GM12872 (cell line): ENCODE results near the gene MARK3.

ENCODE experiments used
- TF ChIP-seq, protein P1 (sequence below): IDR thresholded peaks from 3 replicates; pipeline ENCODE4 v1.5.1; 2011; ENCODE audit warnings: low read depth, mild to moderate bottlenecking, low read length, moderate library complexity; ENCODE audit not compliant: insufficient read depth

MARK3 gene

DNA sequence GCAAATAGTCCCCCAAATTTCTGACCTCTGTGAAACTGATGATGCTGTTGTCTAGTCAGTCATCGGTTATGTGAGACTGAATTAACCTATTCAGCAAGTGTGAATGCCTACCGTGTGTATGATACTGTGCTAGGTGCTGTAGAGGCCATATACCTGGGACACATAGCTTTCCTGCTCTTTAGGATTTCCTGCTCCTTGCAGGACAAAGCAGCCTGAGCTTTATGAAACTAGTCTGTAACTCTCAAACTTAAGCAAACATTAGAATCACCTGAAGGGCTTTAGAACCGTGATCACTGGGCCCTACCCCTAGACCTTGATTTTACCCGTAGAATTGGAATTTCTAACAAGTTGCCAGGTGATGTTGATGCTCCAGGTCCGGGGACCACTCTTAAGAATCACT, 6.9 kb downstream of the MARK3 start:
- TF ChIP-seq, protein P1, sequence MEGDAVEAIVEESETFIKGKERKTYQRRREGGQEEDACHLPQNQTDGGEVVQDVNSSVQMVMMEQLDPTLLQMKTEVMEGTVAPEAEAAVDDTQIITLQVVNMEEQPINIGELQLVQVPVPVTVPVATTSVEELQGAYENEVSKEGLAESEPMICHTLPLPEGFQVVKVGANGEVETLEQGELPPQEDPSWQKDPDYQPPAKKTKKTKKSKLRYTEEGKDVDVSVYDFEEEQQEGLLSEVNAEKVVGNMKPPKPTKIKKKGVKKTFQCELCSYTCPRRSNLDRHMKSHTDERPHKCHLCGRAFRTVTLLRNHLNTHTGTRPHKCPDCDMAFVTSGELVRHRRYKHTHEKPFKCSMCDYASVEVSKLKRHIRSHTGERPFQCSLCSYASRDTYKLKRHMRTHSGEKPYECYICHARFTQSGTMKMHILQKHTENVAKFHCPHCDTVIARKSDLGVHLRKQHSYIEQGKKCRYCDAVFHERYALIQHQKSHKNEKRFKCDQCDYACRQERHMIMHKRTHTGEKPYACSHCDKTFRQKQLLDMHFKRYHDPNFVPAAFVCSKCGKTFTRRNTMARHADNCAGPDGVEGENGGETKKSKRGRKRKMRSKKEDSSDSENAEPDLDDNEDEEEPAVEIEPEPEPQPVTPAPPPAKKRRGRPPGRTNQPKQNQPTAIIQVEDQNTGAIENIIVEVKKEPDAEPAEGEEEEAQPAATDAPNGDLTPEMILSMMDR = no peak

DNA sequence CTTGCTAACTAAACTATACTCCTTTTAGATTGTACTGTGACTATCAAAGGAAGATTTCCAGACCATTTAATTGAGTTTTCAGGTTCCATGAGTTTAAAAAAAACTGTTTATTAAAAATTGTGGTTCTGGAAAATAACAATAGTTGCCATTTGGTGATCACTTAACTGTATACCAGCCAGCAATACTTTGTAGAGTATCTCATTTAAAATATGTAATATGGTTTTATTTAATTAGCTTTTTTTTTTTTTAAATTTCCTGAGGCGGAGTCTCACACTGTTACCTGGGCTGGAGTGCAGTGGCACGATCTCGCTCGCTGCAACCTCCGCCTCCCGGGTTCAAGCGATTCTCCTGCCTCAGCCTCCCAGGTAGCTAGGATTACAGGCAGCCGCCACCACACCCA, 7.4 kb downstream of the MARK3 start:
- TF ChIP-seq, protein P1 = no peak

DNA sequence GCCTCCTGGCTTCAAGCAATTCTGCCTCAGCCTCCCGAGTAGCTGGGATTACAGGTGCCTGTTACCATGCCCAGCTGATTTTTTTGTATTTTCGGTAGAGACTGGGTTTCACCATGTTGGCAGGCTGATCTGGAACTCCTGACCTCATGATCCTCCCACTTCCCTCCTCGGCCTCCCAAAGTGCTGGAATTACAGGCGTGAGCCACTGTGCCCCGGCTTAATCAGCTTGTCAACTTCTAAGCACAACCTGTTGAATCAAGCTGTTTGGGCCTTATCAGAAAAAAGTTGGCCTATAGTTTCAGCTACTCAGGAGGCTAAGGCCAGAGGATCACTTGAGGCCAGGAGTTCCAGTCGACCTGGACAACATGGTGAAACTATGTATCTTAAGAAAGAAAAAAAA, 7.9 kb downstream of the MARK3 start:
- TF ChIP-seq, protein P1 = no peak

DNA sequence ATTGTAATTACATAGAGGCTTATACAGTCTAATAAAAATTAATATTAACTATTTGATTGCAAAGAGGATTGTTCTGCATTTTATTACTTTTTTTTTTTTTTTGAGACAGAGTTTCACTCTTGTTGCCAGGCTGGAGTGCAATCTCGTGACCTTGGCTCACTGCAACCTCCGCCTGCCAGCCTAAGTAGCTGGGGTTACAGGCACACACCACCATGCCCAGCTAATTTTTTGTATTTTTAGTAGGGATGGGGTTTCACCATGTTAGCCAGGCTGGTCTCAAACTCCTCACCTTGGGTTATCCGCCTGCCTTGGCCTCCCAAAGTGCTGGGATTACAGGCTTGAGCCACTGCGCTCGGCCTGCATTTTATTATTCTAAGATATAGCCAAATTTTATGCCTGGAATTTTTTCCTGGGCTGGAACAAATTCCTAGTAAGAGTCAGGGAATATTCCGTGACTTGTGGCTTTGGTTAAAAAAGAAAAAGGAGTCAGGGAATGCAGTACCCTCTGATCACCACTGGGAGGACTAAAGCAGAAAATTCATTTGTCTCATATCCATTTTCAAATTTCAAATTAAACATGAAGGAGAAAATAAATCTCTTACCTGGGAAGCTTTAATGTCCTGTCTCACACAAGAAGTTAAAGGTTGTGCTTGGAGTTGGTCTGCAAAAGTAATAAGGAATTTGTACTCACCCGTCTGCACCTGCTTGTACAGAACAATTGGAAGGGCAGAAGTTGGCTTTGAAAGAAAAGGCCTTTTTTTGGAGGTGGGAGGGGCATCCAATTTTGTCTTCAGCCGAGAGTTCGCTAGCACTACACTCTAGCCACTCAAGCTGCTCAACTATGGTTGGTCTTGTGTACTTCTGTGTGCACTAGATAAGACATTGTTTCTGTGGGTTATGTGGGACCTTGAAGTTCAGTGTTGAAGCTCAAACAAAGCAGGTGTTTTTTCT, 8.7 kb downstream of the MARK3 start:
- TF ChIP-seq, protein P1 = peak; percentile 74

DNA sequence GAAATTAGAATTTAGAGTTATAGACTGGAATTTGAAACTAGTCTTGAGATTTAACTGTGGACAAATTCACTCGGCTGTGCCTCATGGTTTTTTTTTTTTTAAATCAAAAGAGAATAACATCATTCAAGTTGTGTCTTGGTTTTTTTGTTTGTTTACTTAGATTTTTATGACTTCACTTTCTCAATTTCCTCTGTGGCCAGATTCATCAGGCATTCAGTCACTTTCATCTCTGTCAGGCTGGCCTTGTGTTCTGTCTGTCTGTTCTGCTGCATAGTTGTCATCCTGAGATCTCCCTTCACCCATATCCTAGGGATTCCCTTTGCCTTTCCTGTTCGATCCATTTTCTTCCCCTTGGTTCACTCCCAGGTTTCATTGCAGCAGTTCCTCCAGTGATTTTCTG, 10.0 kb downstream of the MARK3 start:
- TF ChIP-seq, protein P1 = no peak

DNA sequence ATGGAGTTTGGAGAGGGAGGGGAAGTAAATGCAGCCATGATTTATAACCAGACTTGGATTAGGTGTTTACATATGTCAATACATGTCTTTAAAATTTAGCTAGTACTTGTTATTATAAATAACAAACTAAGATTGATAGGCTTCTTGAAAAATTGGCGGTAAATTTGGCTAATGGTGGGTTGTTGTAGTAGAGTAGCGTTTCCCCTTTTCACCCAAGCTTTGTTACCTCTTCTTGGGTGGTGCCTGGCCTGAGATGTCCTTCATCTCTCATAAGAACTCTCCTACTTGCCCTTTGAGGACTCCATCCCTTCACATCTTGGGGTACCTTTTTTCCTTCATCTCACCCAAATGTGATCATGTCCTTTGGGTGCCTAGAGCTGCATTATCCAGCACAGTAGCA, 11.2 kb downstream of the MARK3 start:
- TF ChIP-seq, protein P1 = no peak

DNA sequence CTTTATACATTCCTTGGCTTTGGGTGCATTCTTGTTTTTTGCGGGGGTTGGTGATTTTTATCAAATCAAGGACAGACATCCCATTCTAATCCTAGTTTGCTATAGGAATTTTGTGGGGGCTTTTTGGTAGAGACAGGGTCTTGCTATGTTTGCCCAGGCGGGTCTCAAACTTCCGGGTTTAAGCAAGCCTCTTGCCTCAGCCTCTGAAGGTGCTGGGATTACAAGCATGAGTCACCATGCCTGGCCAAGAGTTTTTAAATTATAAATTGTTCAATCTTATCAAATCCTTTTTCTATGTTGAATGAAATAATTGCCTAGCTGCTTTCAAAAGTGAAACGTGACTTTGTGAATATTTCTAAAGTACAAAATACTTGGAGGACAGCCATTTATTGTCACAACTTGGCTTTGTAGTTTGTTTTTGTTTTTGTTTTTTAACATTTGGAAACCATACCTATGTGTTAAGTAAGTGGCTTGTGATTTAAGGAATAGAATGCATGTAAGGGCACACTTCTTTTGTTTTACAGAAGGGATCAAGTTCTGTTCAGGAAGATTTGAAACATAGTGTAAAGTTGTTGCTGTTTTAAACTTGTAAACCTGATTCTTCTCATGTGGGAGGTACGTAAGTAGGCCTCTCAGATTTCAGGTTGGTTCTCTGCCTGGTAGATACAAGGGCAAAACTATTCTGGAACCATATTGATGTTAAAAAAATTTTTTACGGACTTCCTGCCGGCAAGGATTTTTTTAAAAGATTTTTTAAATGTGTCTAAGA, 13.4 kb downstream of the MARK3 start:
- TF ChIP-seq, protein P1 = no peak
